SK-MEL-5 (cell line): ENCODE data around the gene TTF1. TPM values are rescaled to one million over a fixed set of nuclear protein-coding genes. Genes with fewer than 3 reads are reported as not detected.
A peak's percentile ranks its signal among the peaks of the same experiment; 100 is the strongest.

ENCODE experiments used
- DNase-seq: peaks from one replicate; pipeline ENCODE4 v3.0.0-alpha.2; 2016; ENCODE audit warnings: low read depth, low spot score
- in situ Hi-C: cut with HindIII; loops from 2 replicates; pipeline ENCODE4 v1.10.0; 2016; ENCODE audit warnings: low sequenced_read_pairs, high pct_unique_total_duplicates, low pct_unique_long_range_greater_than_20kb
- small RNA-seq, 2 experiments: library from RNA; depleted of rRNA; stranded (forward); fragments of <200 nt; gene quantifications; one replicate each; pipeline ENCODE3, GENCODE V24; 2014
- total RNA-seq: library from RNA; depleted of rRNA; stranded (reverse); fragments of >200 nt; shearing (Covaris generic); gene quantifications from 2 replicates; pipeline ENCODE4 v1.2.3, GENCODE V29; 2014; rRNA removed

TTF1 gene
- total RNA-seq, 1 experiment from 2014 or later: 13.9 TPM

DNA sequence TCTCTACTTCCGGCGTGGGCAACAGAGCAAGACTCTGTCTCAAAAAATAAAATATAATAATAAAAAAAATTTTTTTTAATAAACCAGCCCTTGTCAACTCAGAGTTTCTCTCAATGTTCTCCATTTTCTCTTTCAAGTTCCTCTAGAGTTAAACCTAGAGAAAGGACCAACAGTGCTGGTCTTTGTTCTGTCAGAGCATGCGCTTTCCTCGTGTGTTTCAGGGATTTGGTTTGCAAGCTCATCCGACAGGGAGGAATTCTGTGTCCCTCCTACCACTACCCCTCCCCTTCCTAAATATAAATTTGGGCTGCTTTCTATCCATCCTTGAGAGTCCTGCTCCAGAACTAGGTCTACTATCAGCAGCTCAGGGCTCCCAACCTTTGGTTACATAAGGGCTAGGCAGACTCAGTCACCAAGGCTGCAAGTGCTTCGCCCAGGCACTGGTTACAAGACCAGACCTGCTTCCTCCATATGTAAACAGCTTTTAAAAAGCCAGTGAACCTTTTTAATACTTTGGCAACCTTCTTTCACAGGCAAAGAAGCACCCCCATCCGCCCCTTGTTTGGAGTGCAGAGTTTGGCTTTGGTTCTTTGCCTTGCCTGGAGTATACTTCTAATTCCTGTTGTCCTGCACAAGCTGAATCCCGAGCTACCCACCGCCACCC is 65.3 kb downstream of the TTF1 start:
- DNase-seq: peak; percentile 79
- in situ Hi-C loops: no loop called here

GRCh38 chr9:132334364-132334763 is 72.3 kb downstream of the TTF1 start:
- in situ Hi-C loops: no loop called here
- DNase-seq: no peak

DNA sequence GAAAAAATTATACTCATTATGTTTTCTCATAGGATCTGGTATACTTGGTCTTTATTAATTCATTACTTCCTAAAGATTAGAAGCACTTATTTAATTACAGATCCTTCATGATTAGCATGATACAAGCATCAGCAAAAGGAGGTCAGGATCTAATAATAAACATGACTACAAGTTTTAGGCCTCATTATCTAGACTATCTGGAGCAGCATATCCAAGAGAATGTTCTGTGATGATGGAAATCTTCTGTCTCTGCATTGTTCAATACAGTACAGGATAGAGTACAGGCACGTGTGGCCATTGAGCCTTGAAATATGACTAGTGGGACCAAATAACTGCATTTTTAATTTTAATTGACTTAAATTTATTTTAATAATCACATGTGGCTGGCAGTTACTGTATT is 73.1 kb downstream of the TTF1 start:
- no peak for DNase-seq
- in situ Hi-C loops: no loop called here

GRCh38 chr9:132328580-132328979 is 78.1 kb downstream of the TTF1 start:
- in situ Hi-C loops: no loop called here
- DNase-seq: no peak

DNA sequence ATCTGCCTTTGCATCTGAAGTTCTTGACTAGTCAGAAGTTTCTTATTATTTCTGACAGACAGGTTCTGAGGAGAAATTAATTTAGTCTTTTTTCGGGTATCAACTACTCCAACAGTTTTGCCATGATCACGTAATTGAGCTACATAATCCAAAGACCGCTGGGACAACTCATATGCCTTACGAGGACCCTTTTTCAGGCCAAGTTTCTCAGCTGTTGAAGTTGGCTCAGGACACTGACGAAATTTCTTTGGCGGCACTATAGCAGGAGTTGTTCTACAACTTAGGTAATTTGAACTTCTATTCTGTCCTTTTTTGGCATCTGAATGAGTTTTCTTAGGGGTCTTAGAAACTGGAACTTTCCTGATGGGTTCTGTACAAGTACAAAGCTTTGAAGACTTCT is 79.1 kb downstream of the TTF1 start:
- no peak for DNase-seq
- in situ Hi-C loops: no loop called here

Small RNA genes within 50 kb of the gene (small RNA-seq; reads per million reads assigned to genes)
- gene RNU5D-2P: 0.12 to 6.8 reads per million in 2 experiments

Other genes with a start within 250 kb of the TTF1 start
- gene NTNG2, start 244.8 kb downstream of the TTF1 start, total RNA-seq: 0.37 and 0.67 TPM in 2 replicates
- 58.2 and 59.8 TPM in 2 replicates for gene SETX, start 51.9 kb downstream of the TTF1 start, total RNA-seq
- gene CFAP77, start 3.4 kb upstream of the TTF1 start, total RNA-seq: 0.19 TPM in 1 of 2 replicates, not detected in the other
- gene BARHL1, start 175.8 kb upstream of the TTF1 start, total RNA-seq: not detected in 2 replicates